Neuron (in vitro differentiated cells): ENCODE data around the gene CFHR1.
"Not testable (repeated sequence)": the region's sequence is repeated elsewhere in the genome, so short reads cannot be mapped to it uniquely, and the experiment has no call there.

Experiments
- H2AFZ ChIP-seq: one replicate; pipeline ENCODE4 v1.6.1; 2013; ENCODE audit warnings: low read depth, mild to moderate bottlenecking, inconsistent platforms, low read length, moderate library complexity
- H3K27me3 ChIP-seq: one replicate; pipeline ENCODE4 v1.6.1; 2013; ENCODE audit warnings: low read length; ENCODE audit not compliant: insufficient read depth
- H3K36me3 ChIP-seq: one replicate; pipeline ENCODE4 v1.6.1; 2013; ENCODE audit warnings: low read length; ENCODE audit not compliant: insufficient read depth
- H3K4me1 ChIP-seq: one replicate; pipeline ENCODE4 v1.6.1; 2013; ENCODE audit warnings: low read length; ENCODE audit not compliant: insufficient read depth
- H3K4me3 ChIP-seq: 2 replicates; pipeline ENCODE4 v1.5.1; 2013; ENCODE audit warnings: mild to moderate bottlenecking, low read length, moderate library complexity
- H3K9me3 ChIP-seq: one replicate; pipeline ENCODE4 v1.6.1; 2013; ENCODE audit warnings: low read length

CFHR1 gene

DNA sequence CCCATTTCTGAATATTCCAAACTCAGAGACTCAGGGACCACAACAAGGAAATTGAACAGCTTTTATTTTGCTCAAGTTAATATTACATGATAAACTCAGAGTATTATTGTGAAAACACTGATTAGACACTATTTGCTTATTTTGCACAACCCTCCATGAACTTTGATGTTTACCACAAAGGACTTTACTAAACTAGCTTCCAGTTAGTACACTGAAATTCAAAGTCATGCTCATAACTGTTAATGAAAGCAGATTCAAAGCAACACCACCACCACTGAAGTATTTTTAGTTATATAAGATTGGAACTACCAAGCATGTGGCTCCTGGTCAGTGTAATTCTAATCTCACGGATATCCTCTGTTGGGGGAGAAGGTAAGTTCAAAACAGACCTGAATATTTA, at the start of gene CFHR1:
Gene CFHR1, plus strand, starts transcription at position 201 of the 400 bp plus-strand sequence. Its CDS starts 114 bp downstream, at position 315.
- H3K9me3 ChIP-seq, H3K36me3 ChIP-seq, H3K27me3 ChIP-seq, H3K4me3 ChIP-seq, H2AFZ ChIP-seq, H3K4me1 ChIP-seq: not testable (repeated sequence)

DNA sequence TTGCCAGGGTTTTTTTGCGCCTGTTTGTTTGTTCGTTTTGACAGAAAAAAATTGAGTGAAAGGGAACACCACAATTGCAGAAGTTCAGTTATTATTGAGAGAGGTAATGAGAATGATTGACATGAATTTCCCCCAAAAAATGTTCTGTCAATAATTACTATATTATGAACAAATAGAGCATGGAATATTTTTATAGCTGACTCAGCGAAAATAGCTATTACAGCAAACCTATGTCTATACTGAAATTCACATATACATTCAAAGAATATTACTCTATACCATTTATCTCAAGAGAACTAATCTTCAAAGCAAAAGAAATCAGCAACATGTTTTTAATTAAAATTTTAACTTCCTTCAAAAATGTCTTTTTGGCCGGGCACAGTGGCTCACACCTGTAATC, 49.7 kb upstream of the CFHR1 start:
- H3K4me1 ChIP-seq, result not testable (repeated sequence)

DNA sequence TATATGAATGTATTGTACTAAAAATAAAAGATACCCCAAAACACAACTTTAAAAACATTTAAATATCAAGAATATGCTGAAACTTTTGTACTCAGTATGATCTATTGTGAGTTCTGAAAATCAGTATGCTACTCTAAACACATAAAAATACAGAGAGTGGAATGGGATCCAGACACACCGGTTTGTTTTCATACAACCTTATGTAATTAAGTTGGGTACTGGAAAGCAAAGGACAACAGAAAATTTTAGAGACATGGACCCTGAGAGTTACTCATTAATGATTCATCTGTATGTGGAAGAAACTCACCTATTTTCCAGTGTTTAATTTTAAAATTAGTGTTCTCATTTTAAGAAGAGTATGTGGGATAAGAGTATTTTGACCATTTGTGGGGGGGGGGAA, 45.8 kb upstream of the CFHR1 start:
- H3K36me3 ChIP-seq, result no peaks in the 10 kb centered on the region
- H3K9me3 ChIP-seq, result no peaks in the 10 kb centered on the region
- no peak overlapping the region for H3K4me3 ChIP-seq
- no peaks in the 10 kb centered on the region for H3K4me1 ChIP-seq
- no peak overlapping the region for H2AFZ ChIP-seq
- no peaks in the 10 kb centered on the region for H3K27me3 ChIP-seq

More for the DNA sequence above, 49.7 kb upstream of the CFHR1 start:
- not testable (repeated sequence) for H3K27me3 ChIP-seq, H3K9me3 ChIP-seq, H2AFZ ChIP-seq, H3K4me3 ChIP-seq, H3K36me3 ChIP-seq

GRCh38 chr1:196774175-196774574, 45.4 kb upstream of the CFHR1 start:
- Histone ChIP-seq H3K36me3 (no peaks in the 10 kb centered on the region), H3K9me3 (no peaks in the 10 kb centered on the region), H2AFZ (no peak overlapping the region), H3K27me3 (no peaks in the 10 kb centered on the region), H3K4me1 (no peaks in the 10 kb centered on the region), H3K4me3 (no peak overlapping the region)

DNA sequence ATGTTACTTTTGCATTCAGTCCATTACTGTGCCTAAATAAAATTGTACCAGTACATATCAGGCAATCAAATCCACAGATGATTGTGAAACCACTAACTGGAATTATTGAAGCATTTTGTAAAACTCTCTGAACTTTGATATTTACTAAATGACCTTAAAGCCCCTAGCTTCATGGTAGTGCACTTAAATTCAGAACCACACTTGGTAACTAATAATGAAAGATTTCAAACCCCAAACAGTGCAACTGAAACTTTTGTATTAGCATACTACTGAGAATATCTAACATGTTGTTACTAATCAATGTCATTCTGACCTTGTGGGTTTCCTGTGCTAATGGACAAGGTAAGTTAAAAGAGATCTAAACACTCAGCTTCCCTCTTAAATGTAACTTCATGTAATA, 44.9 kb upstream of the CFHR1 start, which contains the start of gene CFHR3:
Gene CFHR3, plus strand, starts transcription at position 238 of the 400 bp plus-strand sequence. Its CDS starts 47 bp downstream, at position 285.
- no peak within 1 kb of the TSS for H3K4me3 ChIP-seq
- no peaks in the 10 kb centered on the region for H3K4me1 ChIP-seq
- H3K36me3 ChIP-seq, result no peaks in the 10 kb centered on the region
- H3K27me3 ChIP-seq, result no peaks in the 10 kb centered on the region
- no peaks in the 10 kb centered on the region for H3K9me3 ChIP-seq
- H2AFZ ChIP-seq, result no peak within 1 kb of the TSS

DNA sequence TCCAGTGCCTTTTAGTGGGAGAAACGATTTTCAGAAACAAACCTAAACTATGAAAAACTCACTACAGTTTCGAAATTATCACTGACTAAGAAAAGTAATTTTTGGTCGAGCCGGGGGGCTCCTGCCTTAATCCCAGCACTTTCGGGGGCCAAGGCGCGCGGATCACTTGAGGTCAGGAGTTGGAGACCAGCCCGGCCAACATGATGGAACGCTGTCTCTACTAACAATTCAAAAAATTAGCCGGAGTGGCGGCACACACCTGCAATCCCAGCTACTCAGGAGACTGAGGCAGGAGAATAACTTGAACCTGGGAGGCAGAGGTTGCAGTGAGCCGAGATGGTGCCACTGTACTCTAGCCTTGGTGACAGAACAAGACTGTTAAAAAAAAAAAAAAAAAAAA, 41.9 kb upstream of the CFHR1 start:
- Histone ChIP-seq H3K36me3 (no peaks in the 10 kb centered on the region), H3K9me3 (no peaks in the 10 kb centered on the region), H3K4me3 (no peak overlapping the region), H3K4me1 (no peaks in the 10 kb centered on the region), H2AFZ (no peak overlapping the region), H3K27me3 (no peaks in the 10 kb centered on the region)

- H3K36me3 ChIP-seq, result no peaks in the 10 kb centered on the region
- no peaks in the 10 kb centered on the region for H3K9me3 ChIP-seq
These were observed 40.4 kb upstream of the CFHR1 start for GRCh38 chr1:196779093-196779492.

DNA sequence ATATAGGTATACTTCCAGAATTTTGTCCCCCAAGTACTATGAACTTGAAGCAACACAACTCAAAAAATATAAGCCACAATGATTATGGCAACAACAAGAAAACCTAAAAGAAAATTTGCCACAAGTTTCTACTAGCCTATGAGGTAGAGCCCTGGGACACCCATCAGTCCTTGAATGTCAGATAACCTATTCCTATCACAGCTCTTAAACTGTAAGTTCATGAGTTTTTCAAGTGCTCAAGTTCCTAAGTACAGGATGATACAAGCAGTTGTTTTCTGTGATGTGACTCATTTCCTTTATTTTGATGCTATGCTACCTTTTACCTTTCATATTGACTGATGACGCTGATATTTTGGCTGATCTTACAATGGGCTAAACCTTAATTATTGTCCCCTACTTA, 28.3 kb upstream of the CFHR1 start:
- not testable (repeated sequence) for H3K9me3 ChIP-seq, H3K36me3 ChIP-seq, H2AFZ ChIP-seq, H3K27me3 ChIP-seq, H3K4me3 ChIP-seq, H3K4me1 ChIP-seq

More at GRCh38 chr1:196779093-196779492, 40.4 kb upstream of the CFHR1 start:
- no peak overlapping the region for H2AFZ ChIP-seq
- no peaks in the 10 kb centered on the region for H3K27me3 ChIP-seq
- H3K4me1 ChIP-seq, result no peaks in the 10 kb centered on the region
- H3K4me3 ChIP-seq, result no peak overlapping the region

- not testable (repeated sequence) for H3K4me3 ChIP-seq, H3K36me3 ChIP-seq, H3K27me3 ChIP-seq, H3K9me3 ChIP-seq, H2AFZ ChIP-seq, H3K4me1 ChIP-seq
These were observed 25.4 kb upstream of the CFHR1 start for GRCh38 chr1:196794103-196794502.

- Histone ChIP-seq H3K27me3 (no peaks in the 10 kb centered on the region), H3K4me3 (no peak overlapping the region), H3K36me3 (no peaks in the 10 kb centered on the region), H3K4me1 (no peaks in the 10 kb centered on the region), H2AFZ (no peak overlapping the region), H3K9me3 (no peaks in the 10 kb centered on the region)
These were observed 21.6 kb upstream of the CFHR1 start for GRCh38 chr1:196797891-196798290.

DNA sequence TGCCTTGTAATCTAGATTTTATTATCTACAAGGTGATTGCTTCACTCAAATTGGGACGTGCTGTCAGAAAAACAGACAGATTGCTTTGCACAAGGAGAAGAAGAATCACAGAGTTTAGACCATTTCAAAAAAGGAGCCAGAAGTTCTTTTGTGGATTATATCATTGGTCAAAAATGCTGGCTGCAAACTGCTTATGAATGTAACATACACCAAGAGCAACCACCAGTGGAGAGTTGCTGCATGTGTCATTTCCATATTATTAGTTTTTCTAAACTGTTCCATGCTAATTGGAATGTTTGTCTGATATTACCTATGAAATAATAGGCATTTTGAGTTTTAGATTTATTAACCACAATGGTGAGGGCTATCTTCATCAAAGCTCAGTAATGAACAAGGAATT, 17.6 kb upstream of the CFHR1 start:
- not testable (repeated sequence) for H2AFZ ChIP-seq, H3K36me3 ChIP-seq, H3K9me3 ChIP-seq, H3K4me3 ChIP-seq, H3K27me3 ChIP-seq, H3K4me1 ChIP-seq

DNA sequence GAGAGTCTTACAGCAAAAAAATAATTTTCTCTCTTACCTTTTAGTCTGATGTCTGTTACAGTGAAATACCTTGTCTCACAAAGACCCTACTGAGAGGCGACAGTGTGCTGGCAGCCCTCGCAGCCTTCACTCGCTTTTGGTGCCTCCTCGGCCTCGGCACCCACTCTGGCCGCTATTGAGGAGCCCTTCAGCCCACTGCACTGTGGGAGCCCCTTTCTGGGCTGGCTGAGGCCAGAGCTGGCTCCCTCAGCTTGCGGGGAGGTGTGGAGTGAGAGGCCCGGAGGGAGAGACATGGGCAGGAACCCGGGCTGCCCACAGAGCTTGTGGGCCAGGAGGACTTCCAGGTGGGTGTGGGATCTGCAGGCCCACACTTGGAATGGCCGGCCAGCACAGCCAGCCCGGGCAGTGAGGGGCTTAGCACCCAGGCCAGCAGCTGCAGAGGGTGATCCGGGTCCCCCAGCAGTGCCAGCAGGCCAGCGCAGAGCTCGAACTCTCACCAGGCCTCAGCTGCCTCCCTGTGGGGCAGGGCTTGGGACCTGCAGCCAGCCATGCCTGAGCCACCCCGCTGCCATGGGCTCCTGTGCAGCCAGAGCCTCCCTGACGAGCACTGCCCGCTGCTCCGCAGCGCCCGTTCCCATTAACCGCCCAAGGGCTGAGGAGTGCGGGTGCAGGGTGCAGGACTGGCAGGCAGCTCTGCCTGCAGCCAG, 10.8 kb upstream of the CFHR1 start:
- Histone ChIP-seq H3K36me3 (no peaks in the 10 kb centered on the region), H2AFZ (no peak overlapping the region), H3K4me1 (no peaks in the 10 kb centered on the region), H3K4me3 (no peak overlapping the region), H3K27me3 (no peaks in the 10 kb centered on the region), H3K9me3 (no peaks in the 10 kb centered on the region)

GRCh38 chr1:196817442-196817841, 2.1 kb upstream of the CFHR1 start:
- H2AFZ ChIP-seq, H3K27me3 ChIP-seq, H3K36me3 ChIP-seq, H3K4me1 ChIP-seq, H3K4me3 ChIP-seq, H3K9me3 ChIP-seq: not testable (repeated sequence)

GRCh38 chr1:196827860-196828259, 8.3 kb downstream of the CFHR1 start:
- not testable (repeated sequence) for H3K27me3 ChIP-seq, H2AFZ ChIP-seq, H3K36me3 ChIP-seq, H3K4me3 ChIP-seq, H3K4me1 ChIP-seq, H3K9me3 ChIP-seq
